ENCODE measurements around the gene SELENOM.

Gene SELENOM

DNA sequence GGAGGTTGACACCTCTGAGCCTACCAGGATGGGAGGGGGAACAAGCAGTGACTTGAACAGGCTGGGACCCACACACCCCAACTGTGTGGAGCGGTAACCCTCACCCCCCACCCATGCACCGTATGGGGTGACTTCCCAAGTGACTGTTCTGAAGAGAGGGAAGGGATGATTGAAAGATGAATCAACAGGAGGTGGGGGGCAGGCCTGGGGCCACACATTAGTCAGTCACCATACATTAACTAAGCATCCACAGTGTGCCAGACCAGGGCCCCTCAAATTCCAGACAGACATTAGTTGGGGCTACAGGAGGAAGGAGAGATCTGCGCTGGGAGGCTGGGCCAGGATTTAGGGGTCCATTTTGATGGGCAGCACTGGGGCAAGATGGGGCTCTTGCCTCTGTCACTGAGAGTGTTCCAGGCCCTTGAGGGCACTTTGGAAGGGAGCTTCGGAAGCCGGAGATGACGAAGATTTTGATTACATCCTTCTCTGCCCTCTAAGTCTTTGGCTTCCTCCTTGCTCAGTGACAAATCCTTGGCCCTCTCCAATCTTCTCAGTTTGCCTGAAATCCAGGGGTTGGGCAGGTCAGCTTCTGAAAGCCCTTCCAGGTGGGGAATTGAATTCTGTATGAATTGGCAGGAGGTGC is 25.3 kb downstream of the SELENOM start:
- Histone ChIP-seq H3K4me1 (ENCODE audit: insufficient read depth, low read length, severe bottlenecking) (peaks cover 51% of the 10 kb centered on the region), H3K36me3 (ENCODE audit: insufficient read depth, low read length) (no peaks in the 10 kb centered on the region), H3K27ac (ENCODE audit: low read depth, low read length, poor library complexity, severe bottlenecking) (no peak overlapping the region), H3K9ac (ENCODE audit: low read length) (peak overlapping the region; percentile 57; the same call in 1 of the 2 replicates), H3K79me2 (ENCODE audit: insufficient read depth, low read length) (no peaks in the 10 kb centered on the region), H2AFZ (ENCODE audit: low read length) (no peak overlapping the region), H3F3A (ENCODE audit: insufficient read depth, low read length) (no peaks in the 10 kb centered on the region), H3K27me3 (ENCODE audit: insufficient read depth, low read length) (no peaks in the 10 kb centered on the region), H4K20me1 (ENCODE audit: insufficient read depth, low read length) (no peaks in the 10 kb centered on the region), H3K4me3 (ENCODE audit: low read depth, low read length, poor library complexity, severe bottlenecking) (peak overlapping the region; percentile 68), H3K9me3 (ENCODE audit: low read length) (no peaks in the 10 kb centered on the region), H3K4me2 (ENCODE audit: low read length) (peak overlapping the region; percentile 94), H3K9me2 (ENCODE audit: low read depth, low read length) (no peaks in the 10 kb centered on the region)
- no peak for TF ChIP-seq EZH2 (IDR thresholded peaks at IDR 0.05; ENCODE audit: borderline replicate concordance, low read length)
- TF ChIP-seq, protein P1, sequence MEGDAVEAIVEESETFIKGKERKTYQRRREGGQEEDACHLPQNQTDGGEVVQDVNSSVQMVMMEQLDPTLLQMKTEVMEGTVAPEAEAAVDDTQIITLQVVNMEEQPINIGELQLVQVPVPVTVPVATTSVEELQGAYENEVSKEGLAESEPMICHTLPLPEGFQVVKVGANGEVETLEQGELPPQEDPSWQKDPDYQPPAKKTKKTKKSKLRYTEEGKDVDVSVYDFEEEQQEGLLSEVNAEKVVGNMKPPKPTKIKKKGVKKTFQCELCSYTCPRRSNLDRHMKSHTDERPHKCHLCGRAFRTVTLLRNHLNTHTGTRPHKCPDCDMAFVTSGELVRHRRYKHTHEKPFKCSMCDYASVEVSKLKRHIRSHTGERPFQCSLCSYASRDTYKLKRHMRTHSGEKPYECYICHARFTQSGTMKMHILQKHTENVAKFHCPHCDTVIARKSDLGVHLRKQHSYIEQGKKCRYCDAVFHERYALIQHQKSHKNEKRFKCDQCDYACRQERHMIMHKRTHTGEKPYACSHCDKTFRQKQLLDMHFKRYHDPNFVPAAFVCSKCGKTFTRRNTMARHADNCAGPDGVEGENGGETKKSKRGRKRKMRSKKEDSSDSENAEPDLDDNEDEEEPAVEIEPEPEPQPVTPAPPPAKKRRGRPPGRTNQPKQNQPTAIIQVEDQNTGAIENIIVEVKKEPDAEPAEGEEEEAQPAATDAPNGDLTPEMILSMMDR (IDR thresholded peaks at IDR 0.05; ENCODE audit: low read length), result no peak

DNA sequence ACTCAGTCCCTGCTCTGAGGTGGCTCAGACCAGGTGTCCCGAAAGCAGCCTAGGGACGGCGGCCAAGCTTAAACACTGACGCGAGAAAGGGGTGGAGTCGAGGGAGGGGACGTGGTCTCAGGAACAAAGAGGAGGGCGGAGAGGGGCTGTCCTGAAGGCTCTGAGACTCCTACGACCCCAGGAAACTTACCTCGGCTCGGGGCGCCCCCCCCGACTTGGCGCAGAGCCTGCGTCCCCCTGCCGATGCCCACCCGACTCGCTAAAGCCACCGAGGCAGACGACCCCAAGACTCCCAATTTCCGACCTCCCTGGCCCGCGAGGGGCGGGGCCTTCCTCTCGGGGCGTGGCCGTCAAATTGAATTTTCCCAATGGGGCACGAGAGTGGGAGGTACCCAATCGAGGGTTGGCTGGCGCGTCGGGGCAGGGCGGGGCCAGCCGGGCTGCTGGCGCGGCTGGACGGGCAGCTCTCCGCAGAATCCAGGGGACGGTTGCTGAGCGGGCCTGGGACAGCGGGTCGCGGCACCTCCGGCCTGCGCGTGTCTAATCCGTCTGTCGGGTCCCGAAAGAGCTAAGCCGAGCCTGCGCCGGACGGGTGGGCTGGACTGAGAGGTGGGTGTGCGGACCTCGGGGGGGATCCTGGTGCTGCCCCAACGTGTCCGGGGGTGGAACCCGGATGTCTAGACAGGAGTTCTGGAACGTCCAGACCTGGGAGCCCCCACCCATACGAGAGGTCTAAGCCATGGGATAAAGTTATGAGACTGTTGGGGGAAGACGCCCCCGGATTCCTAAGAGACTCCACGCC is 26.3 kb downstream of the SELENOM start, which contains the start of gene SMTN:
Gene SMTN (plus strand): TSS at position 471 of the 802 bp plus-strand sequence. CDS start 1,941 bp downstream, outside the sequence.
- Histone ChIP-seq H3K4me2 (ENCODE audit: low read length) (peak within 1 kb of the TSS; percentile 94), H3K79me2 (ENCODE audit: insufficient read depth, low read length) (no peaks in the 10 kb centered on the region), H3K4me3 (ENCODE audit: low read depth, low read length, poor library complexity, severe bottlenecking) (peak within 1 kb of the TSS; percentile 68), H3K9me2 (ENCODE audit: low read depth, low read length) (no peaks in the 10 kb centered on the region), H2AFZ (ENCODE audit: low read length) (no peak within 1 kb of the TSS), H3K27ac (ENCODE audit: low read depth, low read length, poor library complexity, severe bottlenecking) (peak within 1 kb of the TSS; percentile 0), H3K9me3 (ENCODE audit: low read length) (no peaks in the 10 kb centered on the region), H3K27me3 (ENCODE audit: insufficient read depth, low read length) (no peaks in the 10 kb centered on the region), H3F3A (ENCODE audit: insufficient read depth, low read length) (no peaks in the 10 kb centered on the region), H3K9ac (ENCODE audit: low read length) (peak within 1 kb of the TSS; percentile 57), H4K20me1 (ENCODE audit: insufficient read depth, low read length) (no peaks in the 10 kb centered on the region), H3K36me3 (ENCODE audit: insufficient read depth, low read length) (no peaks in the 10 kb centered on the region), H3K4me1 (ENCODE audit: insufficient read depth, low read length, severe bottlenecking) (peaks cover 51% of the 10 kb centered on the region)
- TF ChIP-seq, protein P1 (IDR thresholded peaks at IDR 0.05; ENCODE audit: low read length), result 0 out of 2 replicates have a peak, but pooled peaks have one; percentile 25
- TF ChIP-seq EZH2 (IDR thresholded peaks at IDR 0.05; ENCODE audit: borderline replicate concordance, low read length), result no peak

DNA sequence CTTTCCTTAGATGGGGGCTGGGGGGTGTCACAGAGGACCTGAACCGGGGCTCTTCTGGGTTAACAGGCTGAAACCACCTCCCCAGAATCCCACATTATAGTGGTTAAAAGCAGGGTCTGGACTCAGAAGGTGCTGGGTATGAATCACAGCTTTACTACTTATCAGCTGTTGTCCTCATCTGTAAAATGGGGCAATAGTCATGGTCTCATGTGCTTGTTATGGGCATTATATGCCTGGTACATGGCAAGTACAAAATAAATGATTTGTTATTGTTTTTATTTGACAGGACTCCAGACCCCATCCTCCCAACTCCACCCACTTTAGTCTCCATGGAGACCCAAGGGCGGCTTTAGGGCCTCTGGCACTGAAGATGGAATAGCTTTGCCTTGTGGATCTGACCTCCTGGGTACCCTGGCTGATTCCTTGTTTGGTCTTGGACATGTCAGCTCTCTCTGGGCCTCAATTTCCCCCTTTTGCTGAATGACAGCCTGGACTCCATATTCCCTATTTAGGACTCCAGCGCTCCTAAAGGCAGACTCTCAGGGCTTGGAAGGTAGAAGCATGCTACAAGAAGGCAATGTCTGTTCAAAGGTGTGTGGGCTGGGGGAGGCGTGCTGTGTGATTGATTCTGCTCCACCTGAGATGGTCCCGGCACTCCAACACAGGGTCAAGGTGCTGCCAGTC is 27.1 kb downstream of the SELENOM start:
- TF ChIP-seq, protein P1 (IDR thresholded peaks at IDR 0.05; ENCODE audit: low read length), result no peak
- TF ChIP-seq EZH2 (IDR thresholded peaks at IDR 0.05; ENCODE audit: borderline replicate concordance, low read length), result no peak
- Histone ChIP-seq H2AFZ (ENCODE audit: low read length) (no peak overlapping the region), H3K4me2 (ENCODE audit: low read length) (peak overlapping the region; percentile 94), H4K20me1 (ENCODE audit: insufficient read depth, low read length) (no peaks in the 10 kb centered on the region), H3K9me2 (ENCODE audit: low read depth, low read length) (no peaks in the 10 kb centered on the region), H3K9ac (ENCODE audit: low read length) (peak overlapping the region; percentile 57), H3K36me3 (ENCODE audit: insufficient read depth, low read length) (no peaks in the 10 kb centered on the region), H3K4me1 (ENCODE audit: insufficient read depth, low read length, severe bottlenecking) (peaks cover 47% of the 10 kb centered on the region), H3K27me3 (ENCODE audit: insufficient read depth, low read length) (no peaks in the 10 kb centered on the region), H3K79me2 (ENCODE audit: insufficient read depth, low read length) (no peaks in the 10 kb centered on the region), H3K9me3 (ENCODE audit: low read length) (no peaks in the 10 kb centered on the region), H3F3A (ENCODE audit: insufficient read depth, low read length) (no peaks in the 10 kb centered on the region), H3K4me3 (ENCODE audit: low read depth, low read length, poor library complexity, severe bottlenecking) (peak overlapping the region; percentile 68), H3K27ac (ENCODE audit: low read depth, low read length, poor library complexity, severe bottlenecking) (no peak overlapping the region)
